ENCODE measurements around the gene AKR1B1.

- TF ChIP-seq CTCF (conservative IDR thresholded peaks at IDR 0.05; ENCODE audit: low read length) = no peak
- no peak for TF ChIP-seq EZH2phosphoT487 (IDR thresholded peaks at IDR 0.05; ENCODE audit: borderline replicate concordance, low read depth, low read length)
These were observed 62.9 kb downstream of the AKR1B1 start for GRCh38 chr7:134396031-134396430.

All from OCI-LY7 (cell line).